ENCODE data around the gene MROH7. TPM values are rescaled to one million over a fixed set of nuclear protein-coding genes. Genes with fewer than 3 reads are reported as not detected.

The MROH7 gene
- total RNA-seq, 1 experiment from 2014 or later = not detected

DNA sequence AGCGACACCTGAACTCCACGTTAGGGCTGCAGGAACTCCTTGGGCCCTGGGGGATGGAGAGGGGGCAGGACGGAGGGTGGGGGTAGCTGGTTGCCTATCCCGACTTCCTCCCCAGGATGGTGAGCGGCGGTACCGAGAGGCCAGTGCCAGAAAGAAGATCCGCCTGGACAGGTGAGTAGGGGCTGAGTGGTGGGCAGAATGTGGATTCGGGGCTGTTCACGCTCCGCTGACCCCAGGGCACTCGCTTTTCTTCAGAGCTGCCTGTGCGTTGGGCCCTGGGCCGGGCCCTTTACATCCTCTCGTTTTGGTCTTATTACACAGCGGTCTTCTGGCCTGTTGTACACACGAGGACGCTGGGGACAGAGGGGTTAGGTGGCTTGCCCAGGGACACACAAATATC lies 39.0 kb upstream of the MROH7 start:
- TF ChIP-seq EZH2 (IDR thresholded peaks at IDR 0.05; ENCODE audit: borderline replicate concordance, low read depth, low read length, poor library complexity, severe bottlenecking) = no peak
- TF ChIP-seq, protein P1, sequence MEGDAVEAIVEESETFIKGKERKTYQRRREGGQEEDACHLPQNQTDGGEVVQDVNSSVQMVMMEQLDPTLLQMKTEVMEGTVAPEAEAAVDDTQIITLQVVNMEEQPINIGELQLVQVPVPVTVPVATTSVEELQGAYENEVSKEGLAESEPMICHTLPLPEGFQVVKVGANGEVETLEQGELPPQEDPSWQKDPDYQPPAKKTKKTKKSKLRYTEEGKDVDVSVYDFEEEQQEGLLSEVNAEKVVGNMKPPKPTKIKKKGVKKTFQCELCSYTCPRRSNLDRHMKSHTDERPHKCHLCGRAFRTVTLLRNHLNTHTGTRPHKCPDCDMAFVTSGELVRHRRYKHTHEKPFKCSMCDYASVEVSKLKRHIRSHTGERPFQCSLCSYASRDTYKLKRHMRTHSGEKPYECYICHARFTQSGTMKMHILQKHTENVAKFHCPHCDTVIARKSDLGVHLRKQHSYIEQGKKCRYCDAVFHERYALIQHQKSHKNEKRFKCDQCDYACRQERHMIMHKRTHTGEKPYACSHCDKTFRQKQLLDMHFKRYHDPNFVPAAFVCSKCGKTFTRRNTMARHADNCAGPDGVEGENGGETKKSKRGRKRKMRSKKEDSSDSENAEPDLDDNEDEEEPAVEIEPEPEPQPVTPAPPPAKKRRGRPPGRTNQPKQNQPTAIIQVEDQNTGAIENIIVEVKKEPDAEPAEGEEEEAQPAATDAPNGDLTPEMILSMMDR (conservative IDR thresholded peaks at IDR 0.05; ENCODE audit: low read depth, low read length) = no peak
- no TSS peak for BruUV-seq (replicated peaks)
- H3K9me3 ChIP-seq (ENCODE audit: low read depth, low read length, poor library complexity, severe bottlenecking) = no peaks in the 10 kb centered on the region
- POLR2A ChIA-PET (ENCODE audit: low non-redundant PET) = no interaction called here
- CTCF ChIA-PET = no interaction called here
- no peak overlapping the region for H3K27ac ChIP-seq (ENCODE audit: low read depth, low read length, poor library complexity, severe bottlenecking)
- intact Hi-C loops (cut with micrococcal nuclease; ENCODE audit: unreplicated experiment) = no loop called here
- H3K4me1 ChIP-seq (ENCODE audit: insufficient read depth, low read length, poor library complexity, severe bottlenecking) = peaks cover 5% of the 10 kb centered on the region
- no peak overlapping the region for H3K4me3 ChIP-seq (ENCODE audit: low read depth, low read length, poor library complexity, severe bottlenecking)
- H3K36me3 ChIP-seq (ENCODE audit: insufficient read depth, low read length, poor library complexity, severe bottlenecking) = no peaks in the 10 kb centered on the region
- DNase-seq (ENCODE audit: low spot score) = no peak
- H3K27me3 ChIP-seq (replicated peaks; ENCODE audit: insufficient read depth, low read depth, low read length, poor library complexity) = no peaks in the 10 kb centered on the region

DNA sequence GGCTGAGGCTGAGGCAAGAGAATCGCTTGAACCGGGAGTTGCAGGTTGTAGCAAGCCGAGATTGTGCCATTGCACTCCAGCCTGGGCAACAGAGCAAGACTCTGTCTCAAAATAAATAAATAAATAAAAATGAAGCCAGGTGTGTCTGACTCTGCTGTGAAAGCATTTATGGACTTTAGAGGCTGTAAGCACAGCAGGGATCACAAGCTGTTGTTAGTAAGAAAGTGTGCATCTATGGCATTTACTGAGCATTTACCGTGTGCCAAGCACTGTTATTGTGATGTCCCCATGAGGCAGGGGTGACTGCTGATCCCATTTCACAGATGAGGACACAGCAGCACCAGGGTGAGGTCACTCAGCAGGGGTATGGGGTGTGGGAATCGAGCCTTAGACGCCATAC lies 38.3 kb upstream of the MROH7 start:
- H3K4me1 ChIP-seq (ENCODE audit: insufficient read depth, low read length, poor library complexity, severe bottlenecking) = no peaks in the 10 kb centered on the region
- H3K4me3 ChIP-seq (ENCODE audit: low read depth, low read length, poor library complexity, severe bottlenecking) = no peak overlapping the region
- H3K9me3 ChIP-seq (ENCODE audit: low read depth, low read length, poor library complexity, severe bottlenecking) = no peaks in the 10 kb centered on the region
- POLR2A ChIA-PET (ENCODE audit: low non-redundant PET) = no interaction called here
- CTCF ChIA-PET = no interaction called here
- intact Hi-C loops (cut with micrococcal nuclease; ENCODE audit: unreplicated experiment) = no loop called here
- TF ChIP-seq EZH2 (IDR thresholded peaks at IDR 0.05; ENCODE audit: borderline replicate concordance, low read depth, low read length, poor library complexity, severe bottlenecking) = no peak
- TF ChIP-seq, protein P1 (conservative IDR thresholded peaks at IDR 0.05; ENCODE audit: low read depth, low read length) = no peak
- no peaks in the 10 kb centered on the region for H3K27me3 ChIP-seq (replicated peaks; ENCODE audit: insufficient read depth, low read depth, low read length, poor library complexity)
- no peak for DNase-seq (ENCODE audit: low spot score)
- no peaks in the 10 kb centered on the region for H3K36me3 ChIP-seq (ENCODE audit: insufficient read depth, low read length, poor library complexity, severe bottlenecking)
- BruUV-seq (replicated peaks) = no TSS peak
- no peak overlapping the region for H3K27ac ChIP-seq (ENCODE audit: low read depth, low read length, poor library complexity, severe bottlenecking)

DNA sequence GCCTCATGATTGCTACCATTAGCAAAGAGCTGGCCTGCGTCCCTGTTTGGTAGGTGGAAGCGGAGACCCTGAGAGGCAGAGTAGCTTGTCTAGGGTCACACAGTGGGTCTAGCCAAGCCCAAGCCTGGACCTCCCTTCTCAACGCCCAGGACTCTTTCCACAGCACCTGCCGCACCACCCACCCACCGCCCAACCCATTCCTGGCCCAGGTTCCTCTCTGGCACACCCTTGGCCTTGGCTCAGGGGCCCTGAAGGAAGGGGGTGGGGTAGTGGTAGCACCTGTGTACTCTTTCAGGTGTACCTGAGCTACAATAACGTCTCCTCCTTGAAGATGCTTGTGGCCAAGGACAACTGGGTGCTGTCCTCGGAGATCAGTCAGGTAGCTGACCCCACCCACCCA lies 37.5 kb upstream of the MROH7 start:
- H3K27ac ChIP-seq (ENCODE audit: low read depth, low read length, poor library complexity, severe bottlenecking) = no peak overlapping the region
- intact Hi-C loops (cut with micrococcal nuclease; ENCODE audit: unreplicated experiment) = no loop called here
- ChIA-PET CTCF (no interaction called here), POLR2A (ENCODE audit: low non-redundant PET) (no interaction called here)
- no peaks in the 10 kb centered on the region for H3K27me3 ChIP-seq (replicated peaks; ENCODE audit: insufficient read depth, low read depth, low read length, poor library complexity)
- no peaks in the 10 kb centered on the region for H3K36me3 ChIP-seq (ENCODE audit: insufficient read depth, low read length, poor library complexity, severe bottlenecking)
- H3K9me3 ChIP-seq (ENCODE audit: low read depth, low read length, poor library complexity, severe bottlenecking) = no peaks in the 10 kb centered on the region
- no TSS peak for BruUV-seq (replicated peaks)
- no peaks in the 10 kb centered on the region for H3K4me1 ChIP-seq (ENCODE audit: insufficient read depth, low read length, poor library complexity, severe bottlenecking)
- DNase-seq (ENCODE audit: low spot score) = no peak
- TF ChIP-seq, protein P1 (conservative IDR thresholded peaks at IDR 0.05; ENCODE audit: low read depth, low read length) = no peak
- no peak for TF ChIP-seq EZH2 (IDR thresholded peaks at IDR 0.05; ENCODE audit: borderline replicate concordance, low read depth, low read length, poor library complexity, severe bottlenecking)
- H3K4me3 ChIP-seq (ENCODE audit: low read depth, low read length, poor library complexity, severe bottlenecking) = no peak overlapping the region

Data from A673 (cell line).